Nucleus accumbens (tissue), 56 donors: ENCODE results near the gene DOC2B.

Source experiments
- DNase-seq, 56 donors: peaks; one replicate each; lab custom pipeline; 2025; lab: John Stamatoyannopoulos, UW

The DOC2B gene

DNA sequence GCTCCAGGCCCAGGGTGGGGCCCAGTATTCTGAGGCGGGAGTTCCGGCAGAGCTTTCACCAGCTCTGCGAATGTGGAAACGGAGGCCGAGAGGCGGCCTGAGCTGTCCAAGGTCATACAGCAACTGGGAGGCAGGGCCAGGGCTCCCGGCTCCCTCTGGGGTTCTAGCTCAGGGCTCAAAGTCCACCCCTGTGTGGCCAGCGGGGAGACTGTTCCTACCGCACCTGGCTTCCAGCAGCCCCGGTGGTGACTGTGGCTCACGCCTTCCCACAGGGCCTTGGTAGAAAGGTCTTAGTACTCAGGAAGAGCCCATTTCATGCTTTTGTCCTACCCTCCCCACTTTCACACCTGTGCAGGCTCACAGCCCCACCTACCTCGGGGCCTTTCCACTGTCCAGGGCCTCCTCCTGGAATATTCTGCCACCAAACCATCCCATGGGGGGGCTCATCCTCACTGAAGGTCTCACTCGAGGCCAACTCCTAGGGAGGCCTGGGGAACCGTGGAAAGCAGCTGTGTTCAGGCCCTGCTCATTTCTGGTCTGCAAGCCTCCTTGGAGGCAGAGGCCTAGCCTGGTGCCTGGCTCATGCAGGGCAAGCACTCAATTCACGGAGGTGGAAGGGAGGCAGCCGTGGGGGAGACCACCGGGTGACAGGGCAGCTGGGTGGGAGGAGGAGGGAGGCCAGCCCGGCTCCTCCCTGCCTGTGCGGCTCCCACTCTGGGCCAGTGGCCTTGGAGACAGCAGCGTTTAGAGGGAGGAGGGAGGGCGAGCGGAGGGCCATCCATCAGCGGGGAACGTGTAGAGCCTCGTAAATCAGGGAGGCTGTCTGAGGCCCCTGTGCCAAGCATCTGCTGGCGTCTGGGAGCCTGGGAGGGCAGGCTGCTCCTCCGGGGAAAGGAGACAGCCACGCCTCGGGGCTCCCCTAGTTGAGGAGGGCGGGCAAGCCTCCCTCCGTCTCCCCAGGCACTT lies 12.7 kb upstream of the DOC2B start:
- peak in 15 of 56 donors; percentile 13 to 58 (median 39) for DNase-seq

GRCh38 chr17:193426-193810 lies 12.0 kb upstream of the DOC2B start:
- DNase-seq, result no peak

DNA sequence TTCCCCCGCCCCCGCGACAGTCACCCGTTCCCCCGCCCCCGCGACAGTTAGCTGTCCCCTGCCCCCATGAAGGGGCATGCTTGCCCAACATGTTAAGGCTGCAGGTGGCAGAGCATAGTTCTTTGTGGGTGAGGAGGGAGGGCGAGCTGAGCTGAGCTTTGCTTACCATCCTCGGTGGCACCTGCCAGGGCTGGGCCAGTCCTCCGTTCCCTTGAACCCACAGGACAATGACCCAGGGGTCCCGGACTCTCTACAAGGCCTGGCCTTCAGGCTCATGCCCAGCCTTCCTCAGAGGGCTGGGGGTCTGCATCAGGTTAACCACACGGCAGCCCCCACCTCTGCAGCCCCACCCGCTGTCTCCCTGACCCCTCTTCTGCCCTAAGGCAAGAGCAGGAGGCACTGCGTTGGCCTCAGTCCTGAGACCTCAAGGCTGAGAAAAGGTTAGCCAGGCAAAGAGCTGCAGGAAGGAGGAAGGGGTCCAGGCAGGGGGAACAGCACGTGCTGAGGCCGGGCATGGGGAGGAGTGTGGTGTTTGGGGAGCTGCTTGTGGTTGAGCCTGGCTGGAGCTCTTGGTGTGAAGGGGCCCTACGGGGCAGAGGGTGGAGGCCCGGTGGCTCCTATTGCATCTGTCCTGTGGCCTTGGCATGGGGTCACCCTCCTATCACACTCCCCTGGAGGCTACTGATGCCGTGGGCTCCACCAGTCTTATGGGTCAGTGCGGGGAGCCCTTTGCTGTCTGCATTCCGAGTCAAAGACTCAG lies 11.4 kb upstream of the DOC2B start:
- no peak for DNase-seq

GRCh38 chr17:189444-189843 lies 8.0 kb upstream of the DOC2B start:
- DNase-seq, result no peak

GRCh38 chr17:187130-187529 lies 5.7 kb upstream of the DOC2B start:
- DNase-seq, result no peak

- DNase-seq, result no peak
Observed at GRCh38 chr17:185445-186138, 4.1 kb upstream of the DOC2B start.

- no peak for DNase-seq
Observed at GRCh38 chr17:183021-183420, 1.6 kb upstream of the DOC2B start.

GRCh38 chr17:182050-182751 lies 751 bp upstream of the DOC2B start:
- peak in 1 of 56 donors; percentile 21 for DNase-seq

GRCh38 chr17:180381-181244 lies 837 bp downstream of the DOC2B start:
- DNase-seq, result peak in 7 of 56 donors; percentile 2 to 56 (median 19)

DNA sequence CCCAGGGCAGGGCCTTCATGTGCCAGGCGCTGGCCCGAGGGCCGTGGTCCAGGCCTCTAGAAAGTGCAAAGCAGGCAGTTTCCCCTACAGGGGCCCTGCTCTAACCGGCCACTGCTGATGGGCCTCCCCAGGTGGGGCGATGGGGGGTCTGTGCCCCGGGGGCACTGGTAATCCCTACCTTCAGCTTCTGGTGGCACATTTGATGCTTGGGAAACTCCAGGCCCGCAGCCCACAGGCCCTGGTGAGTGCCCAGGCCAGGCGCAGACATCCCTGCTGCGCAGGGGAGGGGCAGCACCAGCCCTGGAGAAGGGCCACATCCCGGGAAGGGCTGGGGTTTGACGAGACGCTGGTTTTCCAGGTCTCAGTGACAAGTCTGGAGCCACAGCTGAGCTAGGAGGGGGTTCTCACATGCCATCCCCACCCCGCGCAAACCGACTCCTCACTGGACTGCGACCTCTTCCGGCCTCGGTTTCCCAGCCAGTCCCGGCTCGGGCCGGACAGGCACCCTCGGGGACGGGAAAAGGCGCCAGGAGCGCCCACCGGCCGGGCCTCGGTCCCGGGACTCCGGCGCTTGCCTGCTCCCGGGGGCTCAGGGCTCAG lies 1.6 kb downstream of the DOC2B start:
- peak in 1 of 56 donors; percentile 25 for DNase-seq

GRCh38 chr17:179066-179432 lies 2.4 kb downstream of the DOC2B start:
- no peak for DNase-seq

DNA sequence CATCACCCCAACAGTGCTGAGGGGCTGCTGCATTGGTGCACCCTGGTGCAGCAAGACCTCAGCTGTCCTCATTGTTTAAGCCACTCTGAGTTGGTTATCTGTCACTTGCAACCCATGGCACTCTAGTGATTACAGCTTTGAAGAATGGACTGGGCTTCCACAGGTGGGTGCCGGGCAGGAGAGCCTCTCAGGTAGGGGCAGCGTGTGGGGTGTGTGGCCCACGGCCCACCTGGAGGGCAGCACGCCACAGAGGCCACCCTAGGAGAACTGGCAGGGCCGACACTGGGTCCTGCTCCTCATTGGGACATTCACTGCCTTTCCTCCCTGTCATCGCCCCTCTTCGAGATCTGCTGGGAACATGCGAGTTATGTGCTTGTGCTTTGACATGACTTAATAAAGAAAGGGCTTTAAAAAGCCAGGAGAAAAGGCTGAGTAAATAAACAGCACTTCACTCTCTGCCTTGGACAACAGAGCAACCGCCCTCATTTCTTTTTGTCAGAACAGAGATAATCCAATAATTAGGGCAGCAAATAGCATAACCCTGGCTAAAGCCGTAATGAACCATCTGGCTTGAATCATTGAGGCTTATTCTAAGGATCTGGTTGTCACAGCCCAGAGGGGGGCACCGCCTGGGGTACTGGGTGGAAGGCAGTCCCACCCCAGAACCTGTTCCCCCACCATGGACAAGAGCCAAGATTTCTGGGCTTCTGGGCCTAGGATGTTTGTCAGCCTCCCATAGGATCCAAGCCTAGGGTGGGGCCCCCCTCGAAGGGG lies 3.0 kb downstream of the DOC2B start:
- DNase-seq, result no peak

DNA sequence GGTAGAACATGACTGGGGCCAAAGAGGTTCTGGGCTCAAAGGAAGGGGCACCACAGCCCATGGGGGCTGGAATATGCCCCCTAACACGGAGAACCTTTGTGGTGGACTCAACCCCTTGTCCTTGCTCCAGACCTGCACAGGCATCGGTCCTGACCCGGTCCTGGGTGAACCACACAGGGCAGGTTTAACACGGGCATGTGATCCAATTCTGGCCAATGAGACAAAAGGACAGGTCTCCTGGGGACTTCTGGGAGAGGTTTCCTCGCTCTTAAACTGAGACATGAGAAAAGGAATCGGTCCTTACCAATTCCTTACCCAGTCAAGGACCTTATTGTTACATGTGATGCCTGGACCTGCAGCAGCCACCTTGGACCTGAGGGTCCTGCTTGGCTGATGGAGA lies 3.7 kb downstream of the DOC2B start:
- no peak for DNase-seq

DNA sequence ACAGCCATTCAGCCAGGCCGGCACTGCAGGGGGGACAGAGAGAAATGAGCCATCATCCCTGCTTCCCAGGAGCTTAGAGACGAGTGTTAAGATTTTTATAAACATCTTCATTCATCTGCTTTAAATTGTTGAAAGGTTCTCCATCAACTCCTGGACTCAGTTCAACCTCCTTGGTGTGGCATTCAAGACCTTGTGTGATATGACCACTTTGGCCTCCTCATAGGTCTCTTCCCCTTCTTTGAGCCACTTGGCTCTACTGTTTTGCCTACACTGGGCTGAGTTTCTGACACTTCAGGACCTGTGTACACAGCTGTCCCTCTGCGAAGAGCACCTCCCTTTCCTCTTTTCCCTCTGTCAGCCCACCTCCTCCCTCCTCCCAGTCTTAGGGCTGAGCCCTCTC lies 4.3 kb downstream of the DOC2B start:
- no peak for DNase-seq

DNA sequence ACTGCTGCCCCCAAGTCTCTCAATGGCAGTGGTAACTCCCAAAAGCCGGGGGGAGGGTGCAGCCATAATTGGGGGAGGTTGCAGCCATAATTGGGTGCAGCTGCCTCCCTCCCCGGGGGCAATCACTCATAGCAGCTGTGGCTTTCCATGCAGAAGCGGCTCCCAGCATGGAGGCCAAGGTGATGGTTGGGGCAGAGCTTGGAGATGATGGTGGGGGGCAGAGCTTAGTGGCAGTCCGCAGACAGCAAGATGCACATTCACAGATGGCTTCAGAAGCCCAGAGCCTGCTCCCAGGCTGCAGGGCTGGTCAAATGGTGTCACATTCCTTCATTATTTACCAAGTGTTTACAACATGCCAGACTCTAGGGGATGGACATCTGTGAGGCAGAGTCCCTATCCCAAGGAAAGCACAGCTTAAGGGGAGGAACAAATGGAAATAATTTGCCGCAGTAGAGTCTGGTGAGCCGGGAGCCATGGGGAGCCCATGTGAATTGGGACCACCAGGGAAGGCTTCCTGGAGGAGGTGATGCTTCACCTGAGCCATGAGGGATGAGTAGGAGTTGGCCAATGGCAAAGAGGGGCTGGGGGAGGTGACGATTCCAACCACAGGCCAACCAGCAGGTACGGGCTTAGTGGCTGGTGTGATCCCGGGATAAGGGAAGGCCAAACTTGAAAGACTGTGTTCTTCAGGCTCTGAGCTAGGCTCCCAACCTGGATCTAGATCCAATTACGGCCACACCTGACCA lies 8.1 kb downstream of the DOC2B start:
- no peak for DNase-seq

DNA sequence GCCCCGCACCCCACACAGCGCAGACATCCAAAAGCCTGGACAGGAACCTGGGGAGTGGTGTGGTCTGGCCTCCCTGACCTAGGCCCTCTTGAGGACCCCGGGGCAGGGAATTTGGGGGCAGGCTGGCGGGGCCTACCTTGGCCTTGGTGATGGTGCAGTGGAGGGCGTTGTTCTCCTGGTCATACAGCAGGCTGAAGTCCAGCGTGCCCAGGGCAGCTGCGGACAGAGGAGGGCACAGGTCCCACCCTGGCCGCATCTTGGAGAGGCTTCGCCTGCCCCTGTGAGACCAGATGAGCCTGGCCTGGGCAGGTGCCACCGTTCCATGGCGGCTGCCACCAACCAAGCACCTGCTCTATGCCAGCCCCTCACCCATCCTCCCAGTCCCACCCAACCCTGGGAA lies 9.0 kb downstream of the DOC2B start:
- no peak for DNase-seq

DNA sequence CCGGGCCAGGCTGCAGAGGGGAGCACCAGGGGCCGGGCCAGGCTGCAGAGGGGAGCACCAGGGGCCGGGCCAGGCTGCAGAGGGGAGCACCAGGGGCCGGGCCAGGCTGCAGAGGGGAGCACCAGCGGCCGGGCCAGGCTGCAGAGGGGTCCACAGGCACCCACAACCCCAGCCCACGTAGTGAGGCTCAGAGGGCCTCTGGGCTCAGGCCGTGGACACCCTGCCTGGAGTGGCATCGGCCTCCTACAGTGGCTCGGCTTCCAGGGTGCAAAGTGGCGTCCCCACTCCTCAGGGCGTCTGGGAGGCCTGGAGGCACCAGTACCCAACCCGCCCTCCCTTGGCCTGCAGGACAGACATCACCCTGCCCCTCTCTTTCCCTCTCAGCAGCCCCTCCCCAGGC lies 9.6 kb downstream of the DOC2B start:
- no peak for DNase-seq
